Body of pancreas (tissue), 4 donors: ENCODE data around the gene SOAT2. TPM values are rescaled to one million over a fixed set of nuclear protein-coding genes. Genes with fewer than 3 reads are reported as not detected.

Experiments
- ATAC-seq: fragments of 150-250 bp; one replicate; pipeline ENCODE4 v1.9.1; 2016
- DNase-seq, 4 donors: peaks; one replicate each; pipeline ENCODE4 v3.0.0-alpha.2; 2019
- H3K27ac ChIP-seq, 4 donors: fragments of 200-600 bp; sonication (generic); 1 replicate in 3 of 4; 2 replicates in 1 of 4; pipeline versions ENCODE4 v1.5.1 to v1.6.1; 2016 to 2019; ENCODE audit warnings: mild to moderate bottlenecking in 1 of 4, mixed read lengths in 1 of 4, moderate library complexity in 1 of 4
- H3K27me3 ChIP-seq, 2 donors: fragments of 200-600 bp; sonication (generic); one replicate each; pipeline ENCODE4 v1.6.0; 2016; ENCODE audit warnings: mild to moderate bottlenecking in 1 of 2
- H3K36me3 ChIP-seq, 2 donors: fragments of 200-600 bp; sonication (generic); replicated peaks in 1 of 2; 2 replicates each; pipeline ENCODE4 v1.5.1; 2016; ENCODE audit warnings: low read depth in 2 of 2; ENCODE audit not compliant: insufficient read depth in 1 of 2
- H3K4me1 ChIP-seq: fragments of 200-600 bp; sonication (generic); one replicate; pipeline ENCODE4 v1.6.0; 2016
- H3K4me3 ChIP-seq, 2 donors: fragments of 200-600 bp; sonication (generic); 1 replicate in 1 of 2; 2 replicates in 1 of 2; pipeline ENCODE4 v1.5.1; 2016 to 2019
- H3K9me3 ChIP-seq, 3 donors: fragments of 200-600 bp; sonication (generic); 1 replicate in 2 of 3; 2 replicates in 1 of 3; pipeline ENCODE4 v1.5.1; 2016
- POLR2A ChIP-seq, 3 donors: fragments of 450-650 bp; IDR thresholded peaks; one replicate each; pipeline ENCODE4 v1.6.1; 2016; ENCODE audit warnings: antibody characterized with exemption in 3 of 3, mild to moderate bottlenecking in 2 of 3
- WGBS, 2 donors: methylation state at CpG; one replicate each; pipeline ENCODE4 v1.1.5; 2017; 5-methylcytosine and 5-hydroxymethylcytosine counted together
- intact Hi-C: fragments of 100-400 bp; cut with DNase I; formaldehyde crosslinking; loops from one replicate; pipeline ENCODE4 v1.15.1; 2023
- total RNA-seq, 2 donors: library from RNA; depleted of rRNA; stranded (reverse); fragments of >200 nt; gene quantifications; one replicate each; pipeline ENCODE4 v1.1.0, GENCODE V29; 2016
- TF ChIP-seq, protein P1 (sequence below), 7 experiments: fragments of 450-650 bp in 4 of 7; fragments of 200-600 bp in 3 of 7; sonication (generic) in 3 of 7; IDR thresholded peaks; one replicate each; pipeline ENCODE4 v1.5.1; 2016 to 2019; ENCODE audit warnings: antibody characterized with exemption in 7 of 7

SOAT2 gene
- total RNA-seq, 2 donors from 2014 or later = not detected

- Histone ChIP-seq H3K4me1 (no peaks in the 10 kb centered on the region), H3K27ac (no peak overlapping the region), H3K9me3 (no peaks in the 10 kb centered on the region), H3K27me3 (no peaks in the 10 kb centered on the region), H3K36me3 (peaks cover 0 to 22% of the 10 kb centered on the region in 2 donors), H3K4me3 (no peak overlapping the region)
- WGBS, 2 donors = 84 to 95% methylated on average over 13 of the region's 13 CpGs
- TF ChIP-seq POLR2A (IDR thresholded peaks at IDR 0.05) = no peak
- TF ChIP-seq, protein P1, sequence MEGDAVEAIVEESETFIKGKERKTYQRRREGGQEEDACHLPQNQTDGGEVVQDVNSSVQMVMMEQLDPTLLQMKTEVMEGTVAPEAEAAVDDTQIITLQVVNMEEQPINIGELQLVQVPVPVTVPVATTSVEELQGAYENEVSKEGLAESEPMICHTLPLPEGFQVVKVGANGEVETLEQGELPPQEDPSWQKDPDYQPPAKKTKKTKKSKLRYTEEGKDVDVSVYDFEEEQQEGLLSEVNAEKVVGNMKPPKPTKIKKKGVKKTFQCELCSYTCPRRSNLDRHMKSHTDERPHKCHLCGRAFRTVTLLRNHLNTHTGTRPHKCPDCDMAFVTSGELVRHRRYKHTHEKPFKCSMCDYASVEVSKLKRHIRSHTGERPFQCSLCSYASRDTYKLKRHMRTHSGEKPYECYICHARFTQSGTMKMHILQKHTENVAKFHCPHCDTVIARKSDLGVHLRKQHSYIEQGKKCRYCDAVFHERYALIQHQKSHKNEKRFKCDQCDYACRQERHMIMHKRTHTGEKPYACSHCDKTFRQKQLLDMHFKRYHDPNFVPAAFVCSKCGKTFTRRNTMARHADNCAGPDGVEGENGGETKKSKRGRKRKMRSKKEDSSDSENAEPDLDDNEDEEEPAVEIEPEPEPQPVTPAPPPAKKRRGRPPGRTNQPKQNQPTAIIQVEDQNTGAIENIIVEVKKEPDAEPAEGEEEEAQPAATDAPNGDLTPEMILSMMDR (IDR thresholded peaks at IDR 0.05) = no peak
- DNase-seq (no peak), ATAC-seq (no peak)
- intact Hi-C loops = loop anchor here (5.0 to 10.0 kb wide), 2 partner anchors 34 to 127 kb away; partner anchors contain the start of gene SOAT2
These were observed 35.1 kb upstream of the SOAT2 start for GRCh38 chr12:53067993-53068770.

GRCh38 chr12:53068811-53069585 lies 34.3 kb upstream of the SOAT2 start:
- Histone ChIP-seq H3K4me3 (no peak overlapping the region), H3K27me3 (no peaks in the 10 kb centered on the region), H3K9me3 (no peaks in the 10 kb centered on the region), H3K27ac (peak overlapping the region in 1 of 4 donors; percentile 13), H3K4me1 (peaks cover 4% of the 10 kb centered on the region), H3K36me3 (peaks cover 0 to 21% of the 10 kb centered on the region in 2 donors)
- 78% methylated on average over 15 of the region's 15 CpGs for WGBS, 2 donors
- TF ChIP-seq, protein P1 (IDR thresholded peaks at IDR 0.05) = no peak
- ATAC-seq (no peak), DNase-seq (peak in 1 of 4 donors; percentile 1)
- intact Hi-C loops = loop anchor here (5.0 to 10.0 kb wide), 2 partner anchors 33 to 126 kb away; partner anchors contain the start of gene SOAT2

GRCh38 chr12:53069621-53070410 lies 33.5 kb upstream of the SOAT2 start:
- peaks cover 0 to 23% of the 10 kb centered on the region in 2 donors for H3K36me3 ChIP-seq
- ATAC-seq (no peak), DNase-seq (peak in 1 of 4 donors; percentile 31)
- WGBS, 2 donors = 77 to 81% methylated on average over 9 to 12 of the region's 12 CpGs
- H3K9me3 ChIP-seq = no peaks in the 10 kb centered on the region
- intact Hi-C loops = loop anchor here (5.0 to 10.0 kb wide), 2 partner anchors 32 to 125 kb away; partner anchors contain the start of gene SOAT2
- H3K27me3 ChIP-seq = no peaks in the 10 kb centered on the region
- H3K4me3 ChIP-seq = no peak overlapping the region
- H3K4me1 ChIP-seq = peaks cover 11% of the 10 kb centered on the region
- TF ChIP-seq POLR2A (IDR thresholded peaks at IDR 0.05) = no peak
- TF ChIP-seq, protein P1 (IDR thresholded peaks at IDR 0.05) = no peak
- peak overlapping the region in 1 of 4 donors; percentile 13 for H3K27ac ChIP-seq

GRCh38 chr12:53070877-53071492 lies 32.3 kb upstream of the SOAT2 start:
- DNase-seq = no peak
- H3K4me1 ChIP-seq = peaks cover 15% of the 10 kb centered on the region

More at GRCh38 chr12:53070877-53071492, 32.3 kb upstream of the SOAT2 start:
- WGBS, 2 donors = 87% methylated on average over 5 to 7 of the region's 7 CpGs
- Histone ChIP-seq H3K4me3 (no peak overlapping the region), H3K36me3 (peaks cover 0 to 21% of the 10 kb centered on the region in 2 donors), H3K27ac (peak overlapping the region in 1 of 4 donors; percentile 20), H3K27me3 (no peaks in the 10 kb centered on the region), H3K9me3 (no peaks in the 10 kb centered on the region)
- TF ChIP-seq POLR2A (IDR thresholded peaks at IDR 0.05) = no peak
- TF ChIP-seq, protein P1 (IDR thresholded peaks at IDR 0.05) = no peak
- ATAC-seq = no peak
- intact Hi-C loops = no loop called here
